GM19328 (cell line): ENCODE measurements around the gene EDIL3.

Experiments used
- ATAC-seq: cut with Tn5 transposase; IDR thresholded peaks from one replicate; pipeline ENCODE4 v1.9.1; 2021; ENCODE audit warnings: mild to moderate bottlenecking, moderate library complexity; ENCODE audit not compliant: unreplicated experiment

Gene EDIL3

GRCh38 chr5:84265130-84265529 is 119.5 kb downstream of the EDIL3 start:
- ATAC-seq: no peak

GRCh38 chr5:84260939-84261338 is 123.7 kb downstream of the EDIL3 start:
- peak; percentile 57 for ATAC-seq

GRCh38 chr5:84260140-84260539 is 124.5 kb downstream of the EDIL3 start:
- ATAC-seq: peak; percentile 46

- ATAC-seq: no peak
Observed at GRCh38 chr5:84259283-84260045, 125.2 kb downstream of the EDIL3 start.

- no peak for ATAC-seq
Observed at GRCh38 chr5:84257061-84257460, 127.6 kb downstream of the EDIL3 start.

- ATAC-seq: no peak
Observed at GRCh38 chr5:84255315-84255714, 129.4 kb downstream of the EDIL3 start.

GRCh38 chr5:84253946-84254345 is 130.7 kb downstream of the EDIL3 start:
- no peak for ATAC-seq

- ATAC-seq: no peak
Observed at GRCh38 chr5:84251503-84251902, 133.2 kb downstream of the EDIL3 start.

- ATAC-seq: no peak
Observed at GRCh38 chr5:84249918-84250630, 134.6 kb downstream of the EDIL3 start.

- ATAC-seq: no peak
Observed at GRCh38 chr5:84248013-84248412, 136.7 kb downstream of the EDIL3 start.

GRCh38 chr5:84242286-84242685 is 142.4 kb downstream of the EDIL3 start:
- ATAC-seq: no peak

- ATAC-seq: no peak
Observed at GRCh38 chr5:84239494-84239893, 145.2 kb downstream of the EDIL3 start.

GRCh38 chr5:84237126-84237525 is 147.6 kb downstream of the EDIL3 start:
- ATAC-seq: no peak

- no peak for ATAC-seq
Observed at GRCh38 chr5:84231433-84231832, 153.2 kb downstream of the EDIL3 start.

GRCh38 chr5:84229045-84229444 is 155.6 kb downstream of the EDIL3 start:
- no peak for ATAC-seq

- ATAC-seq: no peak
Observed at GRCh38 chr5:84228266-84228665, 156.4 kb downstream of the EDIL3 start.

- ATAC-seq: no peak
Observed at GRCh38 chr5:84227236-84227635, 157.4 kb downstream of the EDIL3 start.

- ATAC-seq: no peak
Observed at GRCh38 chr5:84218546-84218945, 166.1 kb downstream of the EDIL3 start.

- no peak for ATAC-seq
Observed at GRCh38 chr5:84215521-84215920, 169.2 kb downstream of the EDIL3 start.

GRCh38 chr5:84213861-84214260 is 170.8 kb downstream of the EDIL3 start:
- ATAC-seq: no peak

GRCh38 chr5:84213212-84213611 is 171.5 kb downstream of the EDIL3 start:
- ATAC-seq: no peak

- ATAC-seq: no peak
Observed at GRCh38 chr5:84204772-84205171, 179.9 kb downstream of the EDIL3 start.
